Colon (tissue), 2 donors: ENCODE data around the gene THSD7A.

Experiments used
- FAIRE-seq: peaks from 2 replicates; lab custom pipeline; 2012; peaks lifted over from hg19 to GRCh38; lab: Jason Lieb, UNC
- donor health status: control.
- donor health status: control.

The THSD7A gene

GRCh38 chr7:11331128-11332102 is 500.6 kb downstream of the THSD7A start:
- no peak for FAIRE-seq

- FAIRE-seq: no peak
Observed at GRCh38 chr7:11330717-11331116, 501.3 kb downstream of the THSD7A start.

GRCh38 chr7:11330208-11330607 is 501.8 kb downstream of the THSD7A start:
- FAIRE-seq: no peak

- FAIRE-seq: no peak
Observed at GRCh38 chr7:11329626-11330025, 502.4 kb downstream of the THSD7A start.

DNA sequence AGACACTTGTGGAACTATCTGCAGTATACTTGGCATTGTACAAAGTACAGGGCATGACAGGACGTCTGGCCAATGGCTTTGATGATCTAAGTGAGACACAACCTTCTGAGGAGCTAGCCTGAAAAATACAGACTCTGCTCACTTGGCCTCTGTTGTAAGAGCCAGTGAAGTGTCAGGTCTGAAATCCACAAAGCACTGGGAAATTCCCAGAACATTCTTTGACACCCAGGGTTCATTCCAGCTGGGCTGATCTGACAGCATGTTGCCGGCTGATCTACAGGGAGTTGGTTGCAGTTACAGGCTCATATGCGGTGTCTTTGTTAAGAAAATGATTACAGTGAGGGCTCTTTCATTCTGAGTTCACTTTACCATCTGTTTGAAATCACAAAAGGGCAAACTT is 503.7 kb downstream of the THSD7A start:
- no peak for FAIRE-seq

GRCh38 chr7:11327633-11328032 is 504.4 kb downstream of the THSD7A start:
- FAIRE-seq: no peak
